AG09309 (cell line): ENCODE results near the gene BBLN.

Experiments used
- DNase-seq: peaks from one replicate; pipeline ENCODE4 v3.0.0-alpha.2; 2010; ENCODE audit warnings: low read depth
- H3K4me3 ChIP-seq: 2 replicates; pipeline ENCODE4 v1.5.1; 2011; ENCODE audit warnings: mild to moderate bottlenecking, low read depth, low read length, moderate library complexity; ENCODE audit not compliant: control insufficient read depth
- TF ChIP-seq, protein P1 (sequence below): IDR thresholded peaks from 2 replicates; pipeline ENCODE4 v1.5.1; 2011; ENCODE audit warnings: mild to moderate bottlenecking, low read depth, low read length, inconsistent platforms; ENCODE audit not compliant: insufficient read depth, control insufficient read depth; ENCODE audit errors: missing control alignments

Gene BBLN

DNA sequence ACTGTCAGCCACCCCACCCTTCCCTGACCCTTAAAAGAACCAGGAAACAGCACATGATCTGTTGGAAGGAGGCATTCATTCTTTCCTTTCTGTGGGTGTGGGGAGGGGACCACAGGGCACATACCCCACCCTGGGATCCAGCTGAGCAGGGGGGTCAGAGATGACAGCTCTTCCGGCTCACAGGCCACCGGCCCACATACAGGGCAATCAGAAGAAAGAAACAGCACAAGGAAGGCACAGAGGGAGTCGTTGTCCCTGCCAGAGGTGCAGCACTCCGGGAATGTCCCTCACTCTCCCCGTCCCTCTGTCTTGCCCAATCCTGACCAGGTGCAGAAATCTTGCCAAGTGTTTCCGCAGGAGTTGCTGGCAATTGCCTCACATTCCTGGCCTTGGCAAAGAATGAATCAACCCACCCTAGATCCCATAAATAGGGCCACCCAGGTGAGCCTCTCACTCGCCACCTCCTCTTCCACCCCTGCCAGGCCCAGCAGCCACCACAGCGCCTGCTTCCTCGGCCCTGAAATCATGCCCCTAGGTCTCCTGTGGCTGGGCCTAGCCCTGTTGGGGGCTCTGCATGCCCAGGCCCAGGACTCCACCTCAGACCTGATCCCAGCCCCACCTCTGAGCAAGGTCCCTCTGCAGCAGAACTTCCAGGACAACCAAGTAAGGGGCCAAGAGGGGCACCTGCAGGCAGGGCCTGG lies 10.9 kb upstream of the BBLN start, which contains the start of gene LCN2:
LCN2 (plus strand) TSS at position 453 of the 701 bp plus-strand sequence; CDS start at position 526, 73 bp downstream.
- TF ChIP-seq, protein P1, sequence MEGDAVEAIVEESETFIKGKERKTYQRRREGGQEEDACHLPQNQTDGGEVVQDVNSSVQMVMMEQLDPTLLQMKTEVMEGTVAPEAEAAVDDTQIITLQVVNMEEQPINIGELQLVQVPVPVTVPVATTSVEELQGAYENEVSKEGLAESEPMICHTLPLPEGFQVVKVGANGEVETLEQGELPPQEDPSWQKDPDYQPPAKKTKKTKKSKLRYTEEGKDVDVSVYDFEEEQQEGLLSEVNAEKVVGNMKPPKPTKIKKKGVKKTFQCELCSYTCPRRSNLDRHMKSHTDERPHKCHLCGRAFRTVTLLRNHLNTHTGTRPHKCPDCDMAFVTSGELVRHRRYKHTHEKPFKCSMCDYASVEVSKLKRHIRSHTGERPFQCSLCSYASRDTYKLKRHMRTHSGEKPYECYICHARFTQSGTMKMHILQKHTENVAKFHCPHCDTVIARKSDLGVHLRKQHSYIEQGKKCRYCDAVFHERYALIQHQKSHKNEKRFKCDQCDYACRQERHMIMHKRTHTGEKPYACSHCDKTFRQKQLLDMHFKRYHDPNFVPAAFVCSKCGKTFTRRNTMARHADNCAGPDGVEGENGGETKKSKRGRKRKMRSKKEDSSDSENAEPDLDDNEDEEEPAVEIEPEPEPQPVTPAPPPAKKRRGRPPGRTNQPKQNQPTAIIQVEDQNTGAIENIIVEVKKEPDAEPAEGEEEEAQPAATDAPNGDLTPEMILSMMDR: no peak
- no peak for DNase-seq
- H3K4me3 ChIP-seq: no peak within 1 kb of the TSS

DNA sequence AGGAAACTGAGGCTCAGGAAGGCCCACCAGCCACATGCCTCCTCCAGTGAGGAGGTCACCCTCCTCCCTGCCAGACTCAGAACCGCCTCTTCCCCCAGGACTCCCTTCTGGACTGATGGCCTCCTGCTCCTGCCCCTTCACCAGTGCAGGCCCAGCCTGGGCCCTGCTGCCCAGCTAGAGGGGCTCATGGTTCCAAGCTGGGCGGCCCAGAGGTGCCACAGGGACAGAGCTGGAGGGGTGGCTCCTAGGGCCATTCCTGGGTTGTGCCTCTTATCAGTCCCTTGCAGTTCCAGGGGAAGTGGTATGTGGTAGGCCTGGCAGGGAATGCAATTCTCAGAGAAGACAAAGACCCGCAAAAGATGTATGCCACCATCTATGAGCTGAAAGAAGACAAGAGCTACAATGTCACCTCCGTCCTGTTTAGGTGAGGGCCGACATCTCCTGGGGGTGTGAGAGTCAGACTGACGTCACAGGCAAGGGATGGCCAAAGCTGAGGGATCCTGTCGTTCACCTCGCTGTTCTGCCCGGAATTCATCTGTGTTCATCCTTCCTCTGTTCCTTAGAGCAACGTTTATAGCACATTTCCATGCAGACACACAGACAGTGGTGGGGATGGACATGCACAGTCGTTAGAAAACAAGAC lies 10.0 kb upstream of the BBLN start:
- H3K4me3 ChIP-seq: no peak overlapping the region
- DNase-seq: no peak
- TF ChIP-seq, protein P1: no peak

DNA sequence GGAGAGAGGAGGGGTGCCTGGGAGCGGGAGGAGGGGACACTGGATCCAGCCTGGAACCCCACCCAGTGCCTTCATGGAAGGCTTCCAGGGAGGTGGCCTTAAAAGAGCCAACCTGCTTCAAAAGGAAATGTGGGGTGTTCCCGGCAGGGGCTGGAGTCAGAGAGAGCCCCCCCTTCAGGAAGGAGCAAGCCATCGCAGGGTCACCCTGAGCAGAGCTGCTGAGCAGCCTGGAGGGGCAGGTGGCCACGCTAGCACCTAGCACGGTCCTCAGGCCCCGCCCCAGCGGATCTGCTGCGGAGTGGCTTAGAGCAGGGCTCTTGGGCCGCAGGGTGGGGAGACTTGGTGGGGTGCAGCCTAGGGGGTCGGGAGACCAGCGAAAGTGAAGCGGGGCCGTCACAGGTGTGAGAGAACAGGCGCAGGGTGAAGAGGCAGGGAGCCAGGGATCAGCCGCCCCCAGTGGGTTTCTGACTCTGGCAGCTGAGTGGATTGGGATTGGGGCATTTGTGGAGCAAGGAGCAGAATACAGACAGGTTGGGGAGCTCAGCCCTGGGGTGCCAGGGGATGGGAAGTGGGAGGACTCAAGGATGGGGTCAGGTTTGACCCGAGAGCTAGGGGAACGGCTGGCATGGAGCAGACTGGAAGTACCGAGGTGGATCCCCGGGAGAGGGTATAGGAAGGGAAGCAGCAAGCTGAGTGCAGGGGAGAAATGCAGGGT lies 9.3 kb upstream of the BBLN start:
- TF ChIP-seq, protein P1: no peak
- no peak for DNase-seq
- H3K4me3 ChIP-seq: no peak overlapping the region

DNA sequence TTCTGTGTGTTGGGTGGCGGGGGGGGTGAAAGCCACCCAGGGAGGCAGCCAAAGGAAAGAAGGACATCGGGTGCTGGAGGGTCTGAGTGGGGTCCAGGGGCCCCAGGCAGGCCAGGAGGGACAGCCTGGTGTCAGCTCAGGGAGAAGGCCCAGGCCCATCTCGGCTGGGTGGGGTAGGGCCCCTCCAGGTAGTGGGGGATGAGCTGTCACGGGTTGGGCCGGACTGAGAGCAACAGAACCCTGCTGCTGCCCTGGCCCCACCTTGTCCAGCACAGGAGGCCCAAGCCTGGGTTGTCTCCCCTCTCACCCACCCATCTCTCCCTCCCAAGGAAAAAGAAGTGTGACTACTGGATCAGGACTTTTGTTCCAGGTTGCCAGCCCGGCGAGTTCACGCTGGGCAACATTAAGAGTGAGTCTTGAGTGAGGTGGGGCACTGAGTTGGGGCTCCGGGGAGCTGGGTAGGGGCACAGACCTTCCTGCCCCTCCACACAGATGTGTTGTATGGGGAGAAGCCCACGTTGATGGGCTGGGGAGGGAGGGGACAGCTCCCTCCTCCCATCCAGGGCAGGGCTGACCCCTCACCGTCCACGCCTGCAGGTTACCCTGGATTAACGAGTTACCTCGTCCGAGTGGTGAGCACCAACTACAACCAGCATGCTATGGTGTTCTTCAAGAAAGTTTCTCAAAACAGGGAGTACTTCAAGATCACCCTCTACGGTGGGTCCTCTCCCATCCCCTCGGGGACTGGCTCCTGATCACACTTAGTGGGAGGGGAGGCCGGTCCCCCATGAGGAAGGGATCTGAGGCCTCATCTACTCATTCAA lies 8.5 kb upstream of the BBLN start:
- TF ChIP-seq, protein P1: no peak
- DNase-seq: no peak
- no peak overlapping the region for H3K4me3 ChIP-seq

DNA sequence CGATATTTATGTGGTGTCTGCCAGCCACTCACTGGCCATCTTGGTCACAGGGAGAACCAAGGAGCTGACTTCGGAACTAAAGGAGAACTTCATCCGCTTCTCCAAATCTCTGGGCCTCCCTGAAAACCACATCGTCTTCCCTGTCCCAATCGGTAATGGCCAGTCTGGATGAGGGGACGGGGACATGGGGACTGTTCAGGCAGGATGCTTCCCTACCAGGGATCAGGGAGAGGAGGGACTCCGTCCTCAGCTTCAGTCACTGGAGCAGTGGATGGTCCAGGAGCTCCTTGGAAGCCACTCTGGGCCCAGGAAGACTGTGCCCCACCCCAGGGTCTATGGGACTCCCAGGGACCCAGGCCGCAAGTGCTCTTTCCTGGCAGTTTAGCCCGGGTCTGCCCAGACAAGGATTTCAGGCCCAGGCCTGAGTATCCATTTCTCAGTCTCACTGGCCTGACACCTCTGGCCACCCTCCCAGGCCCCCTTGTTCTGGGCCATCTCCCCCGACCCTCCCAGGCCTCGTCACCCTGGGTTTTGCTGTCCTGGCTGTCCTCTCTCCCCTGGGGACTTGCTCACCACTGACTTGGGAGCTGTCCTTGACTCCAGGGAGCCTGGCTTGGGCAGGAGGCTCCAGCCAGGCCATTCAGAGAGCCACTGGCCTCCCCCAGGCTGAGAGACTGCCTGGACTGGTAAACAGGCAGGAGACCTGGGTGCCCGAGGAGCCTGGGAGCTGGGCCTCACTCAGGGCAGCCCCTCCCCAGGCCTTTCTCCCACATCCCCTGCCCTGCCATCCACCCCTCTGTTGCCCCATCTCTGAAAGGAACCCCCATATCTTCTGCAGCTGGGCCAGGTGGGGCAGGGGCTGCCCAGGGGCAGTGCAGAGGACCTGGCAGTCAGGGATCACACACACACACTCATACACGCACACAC lies 7.7 kb upstream of the BBLN start:
- no peak for DNase-seq
- TF ChIP-seq, protein P1: no peak
- no peak overlapping the region for H3K4me3 ChIP-seq
